Fibroblast of upper back skin (primary cell): ENCODE results near the gene MKRN2.

Experiments used
- DNase-seq: peaks from one replicate; pipeline ENCODE4 v3.0.0-alpha.2; 2013

MKRN2 gene

DNA sequence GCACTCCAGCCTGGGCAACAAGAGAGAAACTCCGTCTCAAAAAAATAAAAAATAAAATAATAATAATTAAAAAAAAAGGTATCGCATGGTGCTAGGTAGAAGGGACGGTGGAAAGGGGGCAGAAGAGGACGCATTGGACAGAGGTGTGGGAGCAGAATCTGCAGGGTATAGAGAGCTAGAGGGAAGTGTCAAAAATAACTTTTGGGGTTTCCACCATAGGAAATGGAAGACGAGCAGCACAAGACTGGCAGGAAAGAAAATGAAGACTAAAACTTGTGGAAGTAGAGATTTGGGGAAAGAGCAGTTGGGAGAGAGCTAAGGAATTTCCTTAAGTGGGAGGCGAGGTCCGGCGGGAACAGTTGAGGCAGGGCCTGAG lies 585 bp upstream of the MKRN2 start:
- DNase-seq, result no peak

DNA sequence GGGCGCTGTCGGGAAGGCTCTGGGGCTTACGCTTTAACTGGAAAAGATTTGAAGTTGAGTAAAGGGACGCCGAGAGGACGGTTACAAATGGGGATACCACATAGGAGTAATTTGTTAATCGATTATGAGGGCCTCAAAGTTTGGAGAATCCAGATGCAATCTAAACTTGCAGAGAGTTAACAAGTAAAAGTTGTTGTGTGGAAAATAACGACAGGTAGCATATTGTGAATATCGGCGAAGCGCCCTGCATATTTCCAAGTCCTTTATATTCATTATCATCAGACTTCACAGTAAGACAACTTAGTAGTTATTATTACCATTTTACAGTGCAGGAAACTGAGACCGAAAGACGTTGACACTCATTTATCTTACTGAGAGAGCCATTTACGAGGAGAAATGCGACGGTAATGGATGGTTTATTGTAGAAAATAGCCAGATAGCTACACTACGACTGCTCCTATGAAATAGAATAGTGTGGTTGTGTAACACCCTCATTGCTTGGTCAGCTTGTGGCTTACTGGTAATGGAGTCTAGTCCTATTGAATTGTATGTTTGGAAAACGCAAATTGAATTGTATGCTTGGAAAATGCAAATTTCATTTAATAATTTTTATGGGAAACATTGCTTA lies 700 bp downstream of the MKRN2 start:
- DNase-seq, result no peak

DNA sequence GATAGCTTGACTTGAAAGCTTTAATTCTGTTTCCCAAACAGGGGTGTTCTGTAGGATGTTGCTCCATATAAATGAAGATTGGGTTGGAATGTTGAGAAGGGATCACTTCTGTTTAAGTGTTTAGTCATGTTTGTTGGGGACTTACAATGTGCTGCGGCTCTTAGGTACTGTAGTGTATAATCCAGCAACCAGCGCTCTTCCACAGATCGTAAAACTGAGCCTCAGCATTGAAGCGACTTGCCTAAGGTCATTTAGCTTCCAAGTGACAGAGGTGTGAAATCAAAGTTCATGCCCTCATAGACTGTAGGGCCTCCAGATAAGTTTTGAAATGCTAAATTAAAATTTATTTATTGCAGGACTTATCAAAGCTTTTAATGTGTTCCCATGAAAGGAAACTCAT lies 1.8 kb downstream of the MKRN2 start:
- no peak for DNase-seq

DNA sequence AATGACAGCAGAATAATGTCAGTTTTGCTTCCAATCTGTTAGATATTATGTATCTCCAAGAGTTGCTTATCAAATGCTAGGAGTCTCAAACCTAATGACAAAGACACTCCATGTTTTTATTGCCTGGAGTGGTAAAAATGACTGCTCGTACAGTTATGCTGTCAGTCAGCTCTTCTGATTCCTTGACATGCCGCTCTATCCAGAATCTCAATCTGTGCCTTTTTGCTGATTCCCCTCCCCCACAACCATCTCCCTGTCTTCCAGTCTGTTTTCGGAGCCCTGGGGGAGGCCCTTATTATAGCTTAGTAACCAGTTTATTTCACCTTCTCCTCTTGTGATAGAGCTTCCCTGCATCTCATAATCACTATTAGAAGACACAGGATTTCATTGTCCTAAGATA lies 2.6 kb downstream of the MKRN2 start:
- no peak for DNase-seq

DNA sequence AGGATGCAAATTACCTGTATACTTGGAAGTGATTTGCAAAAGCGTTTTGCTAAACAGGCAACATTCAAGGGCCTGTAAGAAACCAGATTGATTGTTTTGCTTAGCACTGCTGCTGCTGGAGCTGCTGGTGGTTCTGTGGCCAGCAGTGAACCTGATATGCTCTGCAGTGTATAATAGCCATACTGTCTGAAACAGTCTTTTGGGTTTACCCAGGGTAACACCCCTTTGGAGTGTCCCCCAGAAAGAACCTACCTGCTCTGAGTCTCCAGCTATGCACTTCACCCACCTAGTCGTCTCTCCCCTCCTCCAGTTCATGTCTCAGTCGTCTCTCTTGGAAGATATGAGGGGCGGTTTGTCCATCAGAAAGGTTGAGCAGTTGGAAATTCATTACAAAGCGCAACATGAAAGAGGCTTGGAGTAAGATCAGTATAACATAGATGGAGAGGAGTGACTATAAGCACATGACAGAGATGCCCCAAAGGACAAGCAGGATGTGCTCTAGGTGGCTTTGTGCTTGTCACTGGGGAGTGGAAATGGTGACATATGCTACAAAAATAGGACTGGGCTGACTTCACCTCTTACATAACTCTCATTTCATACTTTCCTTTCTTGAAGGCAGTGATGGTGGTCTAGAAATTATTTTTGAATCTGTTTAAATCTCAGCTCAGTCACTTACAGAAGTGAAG lies 3.8 kb downstream of the MKRN2 start:
- DNase-seq, result no peak

DNA sequence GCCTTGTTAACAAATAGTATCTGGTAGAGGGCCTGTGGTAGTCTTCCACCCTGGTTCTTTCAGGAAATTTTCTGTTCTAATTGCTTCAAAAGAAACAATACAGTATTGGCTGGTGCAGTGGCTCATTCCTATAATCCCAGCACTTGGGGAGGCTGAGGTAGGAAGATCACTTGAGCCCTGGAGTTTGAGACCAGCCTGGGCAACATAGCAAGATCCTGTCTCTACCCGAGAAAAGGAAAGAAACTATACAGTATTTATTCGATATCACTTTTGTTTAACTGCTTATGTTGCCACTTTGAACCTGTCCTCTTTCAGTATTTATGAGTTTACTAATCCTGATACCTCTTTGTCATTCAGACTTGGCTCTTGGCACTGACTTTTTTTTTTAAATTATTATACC lies 4.5 kb downstream of the MKRN2 start:
- DNase-seq, result no peak

DNA sequence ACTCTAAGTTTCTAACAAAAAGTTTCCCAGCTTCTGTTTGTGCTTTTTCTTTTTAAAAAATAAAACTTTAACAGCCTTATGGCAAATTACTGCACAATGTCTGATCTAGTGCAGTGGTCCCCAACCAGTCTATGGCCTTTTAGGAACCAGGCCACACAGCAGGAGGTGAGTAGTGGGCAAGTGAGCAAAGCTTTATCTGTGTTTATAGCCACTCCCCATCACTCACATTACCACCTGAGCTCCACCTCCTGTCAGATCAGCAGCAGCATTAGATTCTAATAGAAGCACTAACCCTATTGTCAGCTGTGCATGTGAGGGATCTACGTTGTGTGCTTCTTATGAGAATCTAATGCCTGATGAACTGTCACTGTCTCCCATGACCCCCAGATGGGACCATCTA lies 5.6 kb downstream of the MKRN2 start:
- no peak for DNase-seq

DNA sequence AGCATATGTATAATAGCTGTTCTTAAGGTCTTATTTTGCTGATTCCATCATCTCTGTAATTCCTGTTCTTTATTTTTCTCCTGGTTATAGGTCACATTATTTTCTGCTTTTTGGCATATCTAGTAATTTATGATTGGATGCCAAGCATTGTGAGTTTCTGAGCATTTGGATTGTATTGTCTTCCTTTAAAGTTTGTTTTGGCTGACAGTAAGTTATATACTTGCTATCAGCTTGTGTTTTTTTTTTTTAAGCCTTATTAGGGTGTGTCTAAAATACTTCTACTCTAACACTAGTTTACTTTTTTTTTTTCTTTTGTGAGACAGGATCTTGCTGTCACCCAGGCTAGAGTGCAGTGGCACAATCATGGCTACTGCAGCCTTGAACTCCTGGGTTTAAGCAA lies 10.1 kb downstream of the MKRN2 start:
- no peak for DNase-seq

DNA sequence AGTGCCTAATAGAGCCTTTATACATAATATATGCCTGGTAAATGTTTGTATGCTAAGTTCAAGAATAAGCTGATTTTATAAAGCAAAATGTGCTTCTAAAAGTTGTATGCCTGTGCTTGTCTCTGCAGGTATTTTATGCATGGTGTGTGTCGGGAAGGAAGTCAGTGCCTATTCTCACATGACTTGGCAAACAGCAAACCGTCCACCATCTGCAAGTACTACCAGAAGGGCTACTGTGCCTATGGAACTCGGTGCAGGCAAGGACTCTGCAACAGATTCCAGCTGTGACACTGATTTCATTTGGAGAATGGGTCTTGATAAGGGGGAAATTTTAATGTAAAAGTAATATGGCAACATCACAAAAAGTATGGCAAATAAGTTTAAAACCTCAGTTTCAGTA lies 11.9 kb downstream of the MKRN2 start:
- DNase-seq, result no peak

DNA sequence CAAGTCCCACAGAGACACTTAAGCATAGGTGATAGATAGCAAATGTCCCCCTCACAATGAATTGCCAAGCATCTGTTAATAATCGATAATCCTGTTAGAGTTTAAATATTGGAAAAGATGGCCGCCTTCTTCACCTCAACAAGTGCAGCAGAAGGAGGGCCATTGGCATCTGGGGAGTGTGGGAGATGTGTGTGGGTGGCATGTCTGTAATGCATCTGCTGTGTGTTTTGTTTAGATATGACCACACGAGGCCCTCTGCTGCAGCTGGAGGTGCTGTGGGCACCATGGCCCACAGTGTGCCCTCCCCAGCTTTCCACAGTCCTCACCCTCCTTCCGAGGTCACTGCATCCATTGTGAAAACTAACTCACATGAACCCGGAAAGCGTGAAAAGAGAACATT lies 12.9 kb downstream of the MKRN2 start:
- no peak for DNase-seq

DNA sequence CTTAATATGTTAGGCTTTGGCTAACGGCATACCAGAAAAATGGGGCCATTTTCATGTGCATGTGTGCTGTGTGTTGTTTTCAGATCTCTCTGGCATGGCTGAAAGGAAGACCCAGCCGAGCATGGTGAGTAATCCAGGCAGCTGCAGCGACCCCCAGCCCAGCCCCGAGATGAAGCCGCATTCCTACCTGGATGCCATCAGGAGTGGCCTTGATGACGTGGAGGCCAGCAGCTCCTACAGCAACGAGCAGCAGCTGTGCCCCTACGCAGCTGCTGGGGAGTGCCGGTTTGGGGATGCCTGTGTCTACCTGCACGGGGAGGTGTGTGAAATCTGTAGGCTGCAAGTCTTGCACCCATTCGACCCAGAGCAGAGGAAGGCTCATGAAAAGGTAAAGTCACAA lies 15.1 kb downstream of the MKRN2 start:
- DNase-seq, result no peak

DNA sequence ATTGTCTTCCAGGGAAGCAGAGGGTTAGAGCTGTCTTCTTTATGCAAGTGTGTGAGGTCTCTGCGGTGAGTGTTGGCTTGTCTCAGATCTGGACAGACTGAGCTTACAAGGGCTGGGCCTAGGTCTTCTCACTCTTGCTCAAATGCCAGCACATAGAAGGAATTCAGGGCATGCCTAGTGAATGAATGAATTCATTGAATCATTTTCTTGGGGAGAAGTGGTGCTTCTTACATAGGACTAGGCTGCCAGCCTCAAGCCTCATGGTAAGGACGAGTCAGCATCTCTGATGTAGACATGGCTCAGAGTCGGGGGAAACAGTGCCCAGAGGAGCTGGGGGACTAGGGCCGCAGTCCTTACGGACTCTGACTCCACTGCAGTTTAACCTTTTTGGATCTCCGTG lies 17.2 kb downstream of the MKRN2 start:
- DNase-seq, result no peak

DNA sequence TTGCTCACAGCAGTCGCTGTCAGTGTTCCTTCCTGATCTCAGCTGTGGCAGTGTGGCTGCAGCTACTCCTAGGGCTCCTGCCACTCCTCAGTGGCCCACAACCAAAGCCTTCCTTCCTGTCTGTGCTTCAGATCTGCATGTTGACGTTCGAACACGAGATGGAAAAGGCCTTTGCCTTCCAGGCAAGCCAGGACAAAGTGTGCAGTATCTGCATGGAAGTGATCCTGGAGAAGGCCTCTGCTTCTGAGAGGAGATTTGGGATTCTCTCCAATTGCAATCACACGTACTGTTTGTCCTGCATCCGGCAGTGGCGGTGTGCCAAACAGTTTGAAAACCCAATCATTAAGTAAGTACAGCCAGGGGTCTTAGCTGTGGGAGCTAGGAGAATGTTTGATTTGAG lies 17.8 kb downstream of the MKRN2 start:
- DNase-seq, result no peak

DNA sequence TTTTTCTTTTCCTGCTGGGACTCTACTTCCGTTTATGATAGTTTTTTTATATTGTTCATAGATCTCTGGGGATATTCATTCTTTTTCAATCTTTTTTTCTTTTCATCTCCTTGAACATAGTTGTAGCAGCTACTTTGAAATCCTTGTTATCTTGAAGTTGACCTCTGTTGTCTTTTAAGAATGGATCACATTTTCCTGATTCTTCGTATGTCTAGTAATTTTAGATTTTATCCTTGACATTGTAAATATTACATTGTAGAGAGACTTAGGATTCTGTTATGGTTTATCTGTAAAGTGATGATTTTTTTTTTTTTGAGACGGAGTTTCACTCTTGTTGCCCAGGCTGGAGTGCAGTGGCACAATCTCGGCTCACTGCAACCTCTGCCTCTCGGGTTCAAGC lies 20.5 kb downstream of the MKRN2 start:
- DNase-seq, result no peak

DNA sequence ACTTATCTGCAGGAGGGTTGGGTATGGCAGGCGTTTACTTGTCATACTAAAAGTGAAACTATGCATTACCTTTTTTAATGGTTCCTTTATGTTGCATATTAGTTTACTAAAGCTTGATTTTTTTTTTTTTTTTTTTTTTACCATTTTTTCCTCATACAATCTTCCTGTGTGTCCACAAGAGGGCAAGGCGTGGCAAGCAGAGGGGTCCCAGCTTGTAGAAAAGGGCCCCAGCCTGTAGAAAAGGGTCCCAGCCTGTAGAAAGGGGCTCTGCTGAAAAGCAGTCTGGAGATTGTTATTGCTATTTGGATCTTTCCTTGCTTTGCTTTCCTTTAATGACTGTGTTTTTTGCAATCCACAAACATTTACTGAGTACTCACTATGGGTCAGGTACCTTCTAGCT lies 21.9 kb downstream of the MKRN2 start:
- DNase-seq, result no peak

DNA sequence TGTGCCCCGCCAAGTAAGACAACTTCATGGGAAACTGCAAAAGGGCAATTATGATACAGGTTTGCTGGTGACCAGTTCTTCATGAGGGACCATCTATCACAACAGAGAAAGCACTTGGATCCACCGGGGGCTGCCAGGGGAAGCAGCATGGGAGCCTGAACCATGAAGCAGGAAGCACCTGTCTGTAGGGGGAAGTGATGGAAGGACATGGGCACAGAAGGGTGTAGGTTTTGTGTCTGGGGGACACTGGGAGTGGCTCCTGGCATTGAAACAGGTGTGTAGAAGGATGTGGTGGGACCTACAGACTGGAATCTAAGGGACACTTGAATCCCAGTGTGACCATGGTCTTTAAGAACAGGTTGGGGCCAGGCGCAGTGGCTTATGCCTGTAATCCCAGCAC lies 22.6 kb downstream of the MKRN2 start:
- DNase-seq, result no peak

DNA sequence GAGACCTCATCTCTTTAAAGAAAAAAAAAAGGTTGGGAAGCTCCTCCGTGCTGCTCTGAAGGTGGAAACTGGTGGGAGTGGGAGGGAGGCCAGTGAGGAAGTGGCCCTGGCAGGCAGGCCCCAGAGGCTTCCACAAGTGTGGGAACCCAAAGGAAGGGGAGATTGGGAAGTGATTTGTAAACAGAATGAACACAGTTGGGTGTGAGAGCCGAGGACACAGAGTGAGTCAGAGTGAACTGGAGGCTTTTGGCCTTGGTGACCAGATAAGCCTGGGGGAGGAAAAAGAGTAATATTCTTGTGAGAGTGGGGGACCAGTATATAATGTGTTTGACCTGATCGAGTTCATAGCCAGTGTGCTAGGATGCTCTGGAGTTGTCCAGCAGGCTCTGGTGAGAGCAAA lies 23.0 kb downstream of the MKRN2 start:
- DNase-seq, result no peak

DNA sequence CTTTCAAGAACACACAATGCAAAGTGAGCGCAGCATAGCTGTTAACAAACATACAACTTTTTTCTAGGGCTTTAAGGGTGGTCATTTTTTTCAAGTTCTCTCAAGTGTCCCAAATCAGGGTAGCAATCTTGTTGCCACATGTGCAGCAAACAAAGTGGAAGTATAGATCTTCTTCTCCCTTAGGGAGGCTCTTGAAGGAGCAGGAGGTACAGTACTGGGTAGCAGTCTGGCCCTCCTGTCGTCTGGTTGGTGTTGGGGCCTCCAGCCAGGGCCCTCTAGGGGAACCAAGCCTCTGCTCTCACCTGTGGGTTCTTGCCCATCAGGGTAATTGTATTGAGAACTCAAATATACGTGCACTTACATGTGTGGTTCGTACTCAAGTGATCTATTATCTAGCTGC lies 25.8 kb downstream of the MKRN2 start:
- no peak for DNase-seq

DNA sequence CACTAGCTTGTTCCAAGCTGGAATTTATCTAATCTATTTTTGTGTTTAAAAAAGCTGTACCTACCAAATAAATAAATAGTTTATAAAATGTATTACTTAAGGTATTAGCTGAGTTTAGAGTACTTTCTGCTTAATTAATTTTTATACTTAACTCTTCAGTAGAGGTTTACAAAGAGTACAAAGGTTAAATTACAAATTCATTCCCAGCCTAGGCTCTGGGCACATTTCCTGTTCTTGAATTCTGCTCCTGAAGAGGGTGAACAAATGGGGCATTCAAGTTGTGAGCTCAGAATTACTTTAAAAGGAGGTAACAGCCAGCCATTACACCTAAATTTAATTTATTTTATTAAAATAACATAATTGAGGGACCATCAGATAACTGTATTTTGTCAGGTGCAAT lies 26.4 kb downstream of the MKRN2 start:
- no peak for DNase-seq

DNA sequence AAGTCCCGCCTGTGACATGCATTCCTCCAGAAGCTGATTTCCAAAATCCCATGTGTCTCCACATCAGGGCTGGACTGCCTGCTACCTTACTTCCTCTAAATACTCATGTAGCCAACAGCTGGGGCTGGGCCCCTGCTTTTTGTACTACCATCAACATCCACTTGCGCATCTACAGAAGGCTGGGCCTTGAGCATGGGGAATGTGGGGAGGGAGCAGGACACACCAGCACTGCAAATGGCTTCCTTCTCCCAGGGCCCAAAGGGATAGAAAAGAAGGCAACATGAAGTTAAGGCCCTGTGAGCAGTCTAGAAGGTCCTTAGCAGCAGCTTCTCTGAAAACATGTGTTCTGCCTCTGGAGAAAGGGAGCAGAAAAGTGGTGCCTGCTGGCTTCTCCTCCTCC lies 27.2 kb downstream of the MKRN2 start:
- DNase-seq, result no peak

DNA sequence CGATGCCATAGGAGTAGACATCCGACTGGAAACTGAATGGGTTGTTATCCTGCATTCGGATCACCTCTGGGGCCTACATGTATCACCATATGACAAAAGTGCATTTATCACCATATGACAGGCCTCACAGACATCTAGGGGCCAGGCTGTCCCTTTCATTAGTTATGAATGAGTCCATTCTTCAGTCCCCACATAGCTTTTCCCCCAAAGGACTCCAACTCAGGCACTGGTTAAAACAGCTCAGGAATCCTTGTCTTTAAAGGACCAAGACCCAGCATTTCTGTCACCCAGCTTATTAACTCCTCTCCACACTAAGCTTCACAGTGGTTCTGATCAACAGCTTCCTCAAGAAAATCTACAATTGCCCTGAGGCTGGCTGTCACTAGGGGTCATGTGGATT lies 28.3 kb downstream of the MKRN2 start:
- DNase-seq, result no peak

DNA sequence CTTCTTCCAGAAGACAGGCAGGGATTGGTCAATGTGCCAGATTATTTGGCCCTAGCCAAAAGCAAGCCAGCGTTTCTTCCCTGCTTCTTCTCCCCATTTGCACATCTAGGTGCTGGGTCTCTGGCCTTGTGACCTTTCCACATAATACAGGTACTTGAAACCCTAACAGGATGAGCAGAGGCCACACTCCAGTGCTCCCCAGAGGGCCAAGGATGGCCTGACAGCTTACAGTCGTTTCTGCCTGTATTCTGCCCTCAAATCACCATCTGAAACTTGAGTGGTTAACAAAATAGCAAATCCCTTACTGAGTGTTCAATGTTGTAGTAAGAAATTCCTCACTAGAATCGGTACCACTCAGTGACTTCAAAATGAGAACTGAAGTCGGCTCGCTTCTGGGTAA lies 29.1 kb downstream of the MKRN2 start:
- DNase-seq, result no peak

DNA sequence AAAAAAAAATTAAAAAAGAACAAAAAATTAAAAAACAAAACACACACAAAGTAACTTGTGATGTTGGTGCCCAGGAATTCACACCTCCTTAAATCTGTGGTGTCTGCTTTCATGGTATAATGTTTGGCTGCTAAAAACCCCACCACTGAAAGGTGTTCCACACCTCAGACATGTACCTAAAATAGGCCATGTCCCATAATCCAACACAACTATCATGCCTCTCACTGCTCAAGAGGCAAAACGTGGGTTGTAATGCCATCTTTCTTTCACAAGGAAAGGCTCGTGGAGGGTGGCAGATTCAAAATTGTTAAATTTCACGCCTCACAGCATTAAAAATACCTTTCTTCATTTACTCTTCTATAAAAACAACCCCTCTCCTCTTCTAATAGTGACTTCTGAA lies 29.5 kb downstream of the MKRN2 start:
- no peak for DNase-seq

DNA sequence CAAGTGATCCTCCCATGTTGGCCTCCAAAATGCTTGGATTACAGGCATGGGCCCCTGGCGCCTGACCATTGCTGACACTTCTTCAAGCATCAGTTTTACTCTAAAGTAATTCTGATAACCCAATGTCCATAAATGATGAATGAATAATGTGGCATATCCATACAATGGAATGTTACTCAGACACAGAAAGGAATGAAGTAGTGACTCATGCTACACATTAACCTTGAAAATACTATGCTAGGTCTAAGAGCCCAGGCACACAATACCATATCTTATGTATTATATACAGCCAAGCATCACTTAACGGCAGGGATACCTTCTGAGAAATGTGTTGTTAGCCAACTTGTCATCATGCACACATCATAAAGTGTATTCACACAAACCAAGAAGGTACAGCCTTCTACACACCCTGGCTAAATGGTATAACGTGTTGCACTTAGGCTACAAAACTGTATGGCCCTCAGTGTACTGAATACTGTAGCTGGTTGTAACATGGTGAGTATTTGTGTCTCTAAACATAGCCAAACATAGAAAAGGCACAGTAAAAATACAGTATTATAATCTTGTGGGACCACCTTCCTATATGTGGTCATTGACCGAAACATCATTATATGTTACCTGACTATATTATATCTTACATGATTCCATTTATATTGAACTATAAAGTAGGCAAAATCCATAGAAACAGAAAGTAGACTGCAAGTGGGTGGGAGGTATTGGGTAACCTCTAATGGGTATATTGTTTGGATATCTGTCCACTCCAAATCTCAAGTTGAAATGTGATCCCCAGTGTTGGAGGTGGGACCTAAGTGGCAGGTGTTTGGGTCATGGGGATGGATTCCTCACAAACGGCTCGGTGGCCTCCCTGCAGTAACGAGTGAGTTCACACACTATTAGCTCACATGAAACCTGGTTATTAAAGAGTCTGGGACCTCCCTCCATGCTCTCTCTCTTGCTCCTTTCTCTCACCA lies 31.4 kb downstream of the MKRN2 start:
- peak; percentile 63 for DNase-seq
